Right lobe of liver (tissue), 6 donors: ENCODE data around the gene SLC10A4. TPM values are rescaled to one million over a fixed set of nuclear protein-coding genes. Genes with fewer than 3 reads are reported as not detected.
A peak's percentile ranks its signal among the peaks of the same experiment; 100 is the strongest.

ENCODE experiments used
- ATAC-seq, 4 donors: fragments of 200-7000 bp; cut with Tn5 transposase; one replicate each; pipeline ENCODE4 v1.9.1; 2020; ENCODE audit warnings: mild to moderate bottlenecking in 4 of 4, moderate library complexity in 4 of 4
- DNase-seq, 3 donors: peaks; one replicate each; pipeline ENCODE4 v3.0.0-alpha.2; 2020
- H3K27ac ChIP-seq, 3 donors: fragments of 200-600 bp; one replicate each; pipeline ENCODE4 v1.8.0; 2022
- H3K27me3 ChIP-seq, 2 donors: fragments of 200-600 bp; one replicate each; pipeline ENCODE4 v1.8.0; 2022
- H3K36me3 ChIP-seq, 4 donors: fragments of 200-600 bp; sonication (generic) in 1 of 4; one replicate each; pipeline versions ENCODE4 v1.5.1 to v1.8.0; 2017 to 2022; ENCODE audit warnings: control low read depth in 1 of 4
- H3K4me1 ChIP-seq, 4 donors: fragments of 200-600 bp; sonication (generic) in 1 of 4; one replicate each; pipeline versions ENCODE4 v1.5.1 to v1.8.0; 2017 to 2022; ENCODE audit warnings: control low read depth in 1 of 4
- H3K4me3 ChIP-seq, 3 donors: fragments of 200-600 bp; one replicate each; pipeline ENCODE4 v1.8.0; 2022
- H3K9me3 ChIP-seq, 4 donors: fragments of 200-600 bp; sonication (generic) in 1 of 4; one replicate each; pipeline versions ENCODE4 v1.5.1 to v1.8.0; 2017 to 2022; ENCODE audit warnings: control low read depth in 1 of 4
- CTCF ChIP-seq, 4 donors: fragments of 200-600 bp in 3 of 4; fragments of 450-650 bp in 1 of 4; IDR thresholded peaks; one replicate each; pipeline versions ENCODE4 v1.5.1 to v1.8.0; 2016 to 2022; ENCODE audit warnings: antibody characterized with exemption in 4 of 4, mild to moderate bottlenecking in 2 of 4
- POLR2A ChIP-seq: fragments of 450-650 bp; IDR thresholded peaks from one replicate; pipeline ENCODE4 v1.6.1; 2017; ENCODE audit warnings: antibody characterized with exemption, mild to moderate bottlenecking
- WGBS: methylation state at CpG from one replicate; pipeline ENCODE4 v1.1.6; 2018; ENCODE audit warnings: low coverage, low lambda C conversion rate; ENCODE audit not compliant: insufficient coverage; ENCODE audit errors: missing lambda C conversion rate; 5-methylcytosine and 5-hydroxymethylcytosine counted together
- intact Hi-C, 2 donors: fragments of 100-400 bp; cut with DNase I; formaldehyde crosslinking; loops; one replicate each; pipeline versions ENCODE4 v1.11.2 to v1.14.1; 2022
- total RNA-seq, 6 experiments: library from RNA; depleted of rRNA in 2 of 6; stranded (reverse); fragments of >200 nt in 2 of 6; fragmentation: NEBNext Ultra II Directional in 3 of 6; extraction: Animal tissue kit (Norgen Biotek cat#: 25700) in 3 of 6; gene quantifications; one replicate each; pipeline versions ENCODE4 v1.1.0 to v1.2.4, GENCODE V29; 2016 to 2023
- donor health status: DM: no; HTN: yes; CAD: no.
- donor health status: DM: no; HTN: no; CAD: no.
- donor health status: DM: no; HTN: no; CAD: no.
- donor health status: DM: no; HTN: yes; CAD: no.
- donor health status: DM: no; HTN: yes; CAD: no.

SLC10A4 gene
- total RNA-seq, 6 experiments from 2014 or later: 0.22 TPM; not detected in 5

GRCh38 chr4:48483777-48484493 lies 792 bp downstream of the SLC10A4 start:
- Histone ChIP-seq H3K36me3 (no peaks in the 10 kb centered on the region), H3K4me1 (no peaks in the 10 kb centered on the region), H3K9me3 (no peaks in the 10 kb centered on the region), H3K4me3 (peak overlapping the region in 1 of 3 donors; percentile 19), H3K27me3 (peaks cover 9 to 14% of the 10 kb centered on the region in 2 donors), H3K27ac (no peak overlapping the region)
- intact Hi-C loops: no loop called here
- 7% methylated on average over 22 of the region's 66 CpGs for WGBS
- DNase-seq (no peak), ATAC-seq (peak in 2 of 4 donors; percentile 12 to 31)
- no peak for TF ChIP-seq CTCF (IDR thresholded peaks at IDR 0.05)
- TF ChIP-seq POLR2A: no peak

GRCh38 chr4:48484494-48485168 lies 1.5 kb downstream of the SLC10A4 start:
- peaks cover 11 to 16% of the 10 kb centered on the region in 2 donors for H3K27me3 ChIP-seq
- no peaks in the 10 kb centered on the region for H3K9me3 ChIP-seq
- peaks cover 0 to 3% (median 0%) of the 10 kb centered on the region in 4 donors for H3K4me1 ChIP-seq
- DNase-seq (no peak), ATAC-seq (no peak)
- intact Hi-C loops: no loop called here
- H3K27ac ChIP-seq: no peak overlapping the region
- H3K4me3 ChIP-seq: no peak overlapping the region
- 20% methylated on average over 13 of the region's 22 CpGs for WGBS
- no peak for TF ChIP-seq POLR2A
- no peak for TF ChIP-seq CTCF (IDR thresholded peaks at IDR 0.05)
- no peaks in the 10 kb centered on the region for H3K36me3 ChIP-seq

- WGBS: 37% methylated on average over 5 of the region's 14 CpGs
- no peak for DNase-seq
- TF ChIP-seq POLR2A (no peak), CTCF (IDR thresholded peaks at IDR 0.05) (no peak)
These were observed 6.5 kb downstream of the SLC10A4 start for GRCh38 chr4:48489683-48490011.

GRCh38 chr4:48490012-48490679 lies 7.0 kb downstream of the SLC10A4 start, which contains the start of gene ZAR1:
Gene ZAR1, plus strand, starts transcription at chr4:48490252. Its CDS starts 40 bp downstream, at chr4:48490292.
- DNase-seq: no peak
- intact Hi-C loops: no loop called here
- 4% methylated on average over 6 of the region's 80 CpGs for WGBS
- Histone ChIP-seq H3K27ac (no peak within 1 kb of the TSS), H3K4me1 (peaks cover 0 to 5% (median 0%) of the 10 kb centered on the region in 4 donors), H3K27me3 (peaks cover 5 to 20% of the 10 kb centered on the region in 2 donors), H3K9me3 (no peaks in the 10 kb centered on the region), H3K36me3 (no peaks in the 10 kb centered on the region), H3K4me3 (peak within 1 kb of the TSS in 2 of 3 donors; percentile 7 to 21)
- TF ChIP-seq POLR2A (no peak), CTCF (IDR thresholded peaks at IDR 0.05) (no peak)
- ATAC-seq: peak in 1 of 4 donors; percentile 28

More at GRCh38 chr4:48489683-48490011, 6.5 kb downstream of the SLC10A4 start:
- Histone ChIP-seq H3K9me3 (no peaks in the 10 kb centered on the region), H3K27me3 (peaks cover 5 to 20% of the 10 kb centered on the region in 2 donors), H3K27ac (no peak overlapping the region), H3K4me1 (peaks cover 0 to 5% (median 0%) of the 10 kb centered on the region in 4 donors), H3K36me3 (no peaks in the 10 kb centered on the region), H3K4me3 (no peak overlapping the region)
- ATAC-seq: no peak
- intact Hi-C loops: no loop called here
